Liver (tissue), 9 donors: Measurements from ENCODE around the gene CAPZB. TPM values are rescaled to one million over a fixed set of nuclear protein-coding genes. Genes with fewer than 3 reads are reported as not detected.

Experiments used
- DNase-seq: peaks from one replicate; pipeline ENCODE4 v3.0.0-alpha.2; 2017; ENCODE audit warnings: low spot score
- H3K27ac ChIP-seq, 2 donors: one replicate each; pipeline ENCODE4 v1.7.0; 2013; ENCODE audit warnings: inconsistent platforms in 2 of 2, low read length in 2 of 2, control low read depth in 1 of 2, low read depth in 1 of 2, mild to moderate bottlenecking in 1 of 2
- H3K27me3 ChIP-seq, 4 donors: one replicate each; pipeline versions ENCODE4 v1.6.1 to v1.7.0; 2013; ENCODE audit warnings: low read length in 3 of 4, inconsistent platforms in 1 of 4, mild to moderate bottlenecking in 1 of 4, moderate library complexity in 1 of 4; ENCODE audit not compliant: control insufficient read depth in 4 of 4, insufficient read depth in 4 of 4
- H3K36me3 ChIP-seq, 4 donors: one replicate each; pipeline versions ENCODE4 v1.6.1 to v1.7.0; 2013; ENCODE audit warnings: low read length in 3 of 4, mild to moderate bottlenecking in 3 of 4, low read depth in 1 of 4, moderate library complexity in 1 of 4; ENCODE audit not compliant: control insufficient read depth in 4 of 4, insufficient read depth in 3 of 4
- H3K4me1 ChIP-seq, 4 donors: one replicate each; pipeline versions ENCODE4 v1.6.1 to v1.7.0; 2013; ENCODE audit warnings: low read length in 3 of 4, mild to moderate bottlenecking in 3 of 4, moderate library complexity in 1 of 4; ENCODE audit not compliant: control insufficient read depth in 4 of 4, insufficient read depth in 4 of 4
- H3K4me3 ChIP-seq, 3 donors: one replicate each; pipeline versions ENCODE4 v1.6.1 to v1.7.0; 2013; ENCODE audit warnings: low read length in 3 of 3, control low read depth in 1 of 3, low read depth in 1 of 3, mild to moderate bottlenecking in 1 of 3
- H3K9ac ChIP-seq, 2 donors: one replicate each; pipeline ENCODE4 v1.7.0; 2013; ENCODE audit warnings: low read length in 2 of 2, mild to moderate bottlenecking in 2 of 2, moderate library complexity in 2 of 2, control low read depth in 1 of 2, low read depth in 1 of 2
- H3K9me3 ChIP-seq, 4 donors: one replicate each; pipeline versions ENCODE4 v1.6.1 to v1.7.0; 2013; ENCODE audit warnings: low read length in 3 of 4; ENCODE audit not compliant: control insufficient read depth in 4 of 4
- FOXA1 ChIP-seq: IDR thresholded peaks from 2 replicates; pipeline ENCODE4 v1.6.1; 2016; ENCODE audit warnings: antibody characterized with exemption
- FOXA2 ChIP-seq: IDR thresholded peaks from 2 replicates; pipeline ENCODE4 v1.6.1; 2016; ENCODE audit warnings: antibody characterized with exemption
- GABPA ChIP-seq, 2 donors: IDR thresholded peaks in 1 of 2; conservative IDR thresholded peaks in 1 of 2; 2 replicates each; pipeline ENCODE4 v1.6.1; 2016; ENCODE audit warnings: antibody characterized with exemption in 2 of 2, mild to moderate bottlenecking in 1 of 2, moderate library complexity in 1 of 2
- HNF4A ChIP-seq, 2 donors: conservative IDR thresholded peaks; 2 replicates each; pipeline ENCODE4 v1.6.1; 2016; ENCODE audit warnings: antibody characterized with exemption in 2 of 2, mild to moderate bottlenecking in 2 of 2
- HNF4G ChIP-seq: IDR thresholded peaks from 2 replicates; pipeline ENCODE4 v1.6.1; 2016; ENCODE audit warnings: antibody characterized with exemption
- NR2F2 ChIP-seq: IDR thresholded peaks from 2 replicates; pipeline ENCODE4 v1.6.1; 2016; ENCODE audit warnings: antibody characterized with exemption
- RXRA ChIP-seq, 2 donors: IDR thresholded peaks; 2 replicates each; pipeline ENCODE4 v1.6.1; 2017 to 2018; ENCODE audit warnings: antibody characterized with exemption in 2 of 2, mild to moderate bottlenecking in 1 of 2
- SP1 ChIP-seq: IDR thresholded peaks from 2 replicates; pipeline ENCODE4 v1.6.1; 2018; ENCODE audit warnings: antibody characterized with exemption, mild to moderate bottlenecking
- YY1 ChIP-seq: IDR thresholded peaks from 2 replicates; pipeline ENCODE4 v1.6.1; 2016; ENCODE audit warnings: antibody characterized with exemption, mild to moderate bottlenecking
- ZBTB33 ChIP-seq: IDR thresholded peaks from 2 replicates; pipeline ENCODE4 v1.6.1; 2016; ENCODE audit warnings: antibody characterized with exemption
- WGBS: extraction: QIAGEN DNeasy Blood & Tissue Kit; methylation state at CpG from one replicate; pipeline ENCODE4 v1.1.7; 2013; 5-methylcytosine and 5-hydroxymethylcytosine counted together
- polyA plus RNA-seq, 2 donors: library from polyadenylated mRNA; stranded (reverse) in 1 of 2; unstranded in 1 of 2; fragments of 200-250 nt in 1 of 2; fragments of >200 nt in 1 of 2; fragmentation: Nextera tagmentation in 1 of 2; extraction: Ambion mirVana in 1 of 2; gene quantifications; one replicate each; pipeline versions ENCODE4 v1.2.1 to v1.2.3, GENCODE V29; 2013 to 2015
- total RNA-seq, 2 donors: library from RNA; depleted of rRNA; stranded (reverse); fragments of >200 nt; gene quantifications; one replicate each; pipeline ENCODE4 v1.2.3, GENCODE V29; 2014
- donor health status: healthy.
- donor health status: healthy.
- donor health status: healthy.
- donor health status: healthy.
- donor health status: healthy.

The CAPZB gene
- total and polyA plus RNA-seq, 4 donors, result 38.3 to 98.9 (median 51.1) TPM

- H3K4me1 ChIP-seq, result no peaks in the 10 kb centered on the region
- no peak for TF ChIP-seq SP1
- no peak for TF ChIP-seq HNF4A (conservative IDR thresholded peaks at IDR 0.05)
- TF ChIP-seq YY1, result no peak
- TF ChIP-seq FOXA1, result no peak
- H3K9ac ChIP-seq, result no peak overlapping the region
- no peak for DNase-seq
- no peaks in the 10 kb centered on the region for H3K9me3 ChIP-seq
- H3K36me3 ChIP-seq, result peaks cover 0 to 18% (median 10%) of the 10 kb centered on the region in 4 donors
- WGBS, result 96% methylated on average over 5 of the region's 5 CpGs
- no peaks in the 10 kb centered on the region for H3K27me3 ChIP-seq
- no peak overlapping the region for H3K27ac ChIP-seq
- no peak overlapping the region for H3K4me3 ChIP-seq
Measured at GRCh38 chr1:19416145-19416544, 69.2 kb downstream of the CAPZB start.

- Histone ChIP-seq H3K27me3 (no peaks in the 10 kb centered on the region), H3K9me3 (no peaks in the 10 kb centered on the region), H3K27ac (no peak overlapping the region), H3K36me3 (peaks cover 0 to 18% (median 10%) of the 10 kb centered on the region in 4 donors), H3K9ac (no peak overlapping the region), H3K4me1 (peaks cover 2 to 8% (median 4%) of the 10 kb centered on the region in 4 donors), H3K4me3 (no peak overlapping the region)
- WGBS, result 79% methylated on average over 2 of the region's 2 CpGs
- no peak for DNase-seq
- TF ChIP-seq HNF4G (no peak), RXRA (IDR thresholded peaks at IDR 0.05) (no peak), NR2F2 (peak; percentile 23), GABPA (IDR thresholded peaks at IDR 0.05 in 1 of 2, conservative IDR thresholded peaks at IDR 0.05 in 1 of 2) (no peak), YY1 (no peak)
Measured at GRCh38 chr1:19414515-19415121, 70.7 kb downstream of the CAPZB start.

GRCh38 chr1:19413999-19414398 is 71.3 kb downstream of the CAPZB start:
- no peak overlapping the region for H3K9ac ChIP-seq
- WGBS, result 92% methylated on average over 12 of the region's 12 CpGs
- H3K4me3 ChIP-seq, result no peak overlapping the region
- H3K9me3 ChIP-seq, result no peaks in the 10 kb centered on the region
- no peak for TF ChIP-seq FOXA1
- no peak for TF ChIP-seq FOXA2
- TF ChIP-seq ZBTB33, result no peak
- no peak overlapping the region for H3K27ac ChIP-seq
- no peak for DNase-seq
- H3K36me3 ChIP-seq, result peaks cover 0 to 12% (median 7%) of the 10 kb centered on the region in 4 donors
- peaks cover 2 to 8% (median 4%) of the 10 kb centered on the region in 4 donors for H3K4me1 ChIP-seq
- H3K27me3 ChIP-seq, result no peaks in the 10 kb centered on the region

GRCh38 chr1:19412654-19413053 is 72.7 kb downstream of the CAPZB start:
- peaks cover 2 to 8% (median 4%) of the 10 kb centered on the region in 4 donors for H3K4me1 ChIP-seq
- H3K9me3 ChIP-seq, result no peaks in the 10 kb centered on the region
- TF ChIP-seq GABPA (IDR thresholded peaks at IDR 0.05 in 1 of 2, conservative IDR thresholded peaks at IDR 0.05 in 1 of 2), result no peak
- no peak for DNase-seq
- H3K27ac ChIP-seq, result no peak overlapping the region
- WGBS, result 90% methylated on average over 8 of the region's 8 CpGs
- H3K27me3 ChIP-seq, result no peaks in the 10 kb centered on the region
- H3K4me3 ChIP-seq, result no peak overlapping the region
- H3K36me3 ChIP-seq, result peaks cover 0 to 4% (median 1%) of the 10 kb centered on the region in 4 donors
- H3K9ac ChIP-seq, result no peak overlapping the region
